Common myeloid progenitor, CD34-positive (primary cell): ENCODE measurements around the gene PRCD.

Experiments
- CTCF ChIA-PET: fragments of 350-600 bp; sonication (Branson Sonifier 250); formaldehyde crosslinking; loops from one replicate; lab custom pipeline; 2021; ENCODE audit warnings: antibody characterized with exemption; lab: Charles Lee
- POLR2A ChIA-PET: fragments of 350-600 bp; sonication (Branson Sonifier 250); formaldehyde crosslinking; loops from one replicate; lab custom pipeline; 2021; ENCODE audit warnings: antibody characterized with exemption; lab: Charles Lee
- DNase-seq, 3 donors: peaks; one replicate each; pipeline versions ENCODE4 v3.0.0 to v3.0.0-alpha.2; 2013
- H3K27ac ChIP-seq, 2 experiments: 1 replicate in 1 of 2; 2 replicates in 1 of 2; pipeline ENCODE4 v1.7.0; 2013; ENCODE audit warnings: inconsistent platforms in 2 of 2, low read length in 2 of 2, mild to moderate bottlenecking in 2 of 2, low read depth in 1 of 2, moderate library complexity in 1 of 2; ENCODE audit not compliant: severe bottlenecking in 2 of 2, insufficient read depth in 1 of 2, poor library complexity in 1 of 2
- H3K27me3 ChIP-seq, 5 experiments: replicated peaks in 2 of 5; 1 replicate in 3 of 5; 2 replicates in 2 of 5; pipeline versions ENCODE4 v1.6.1 to v1.7.0; 2013; ENCODE audit warnings: low read length in 4 of 5, mild to moderate bottlenecking in 2 of 5, moderate library complexity in 2 of 5, inconsistent platforms in 1 of 5; ENCODE audit not compliant: insufficient read depth in 5 of 5, control insufficient read depth in 4 of 5
- H3K36me3 ChIP-seq, 4 experiments: 1 replicate in 2 of 4; 2 replicates in 2 of 4; pipeline versions ENCODE4 v1.6.1 to v1.7.0; 2013; ENCODE audit warnings: low read length in 3 of 4, control low read depth in 1 of 4, mild to moderate bottlenecking in 1 of 4; ENCODE audit not compliant: control insufficient read depth in 4 of 4, insufficient read depth in 4 of 4
- H3K4me1 ChIP-seq, 4 experiments: 1 replicate in 3 of 4; 2 replicates in 1 of 4; pipeline versions ENCODE4 v1.6.1 to v1.7.1; 2013; ENCODE audit warnings: low read length in 3 of 4, mild to moderate bottlenecking in 3 of 4, control low read depth in 1 of 4, inconsistent platforms in 1 of 4, moderate library complexity in 1 of 4; ENCODE audit not compliant: control insufficient read depth in 4 of 4, insufficient read depth in 4 of 4; ENCODE audit errors: control extremely low read depth in 1 of 4
- H3K4me3 ChIP-seq, 7 experiments: 1 replicate in 4 of 7; 2 replicates in 3 of 7; pipeline versions ENCODE4 v1.5.1 to v1.7.0; 2013; ENCODE audit warnings: mild to moderate bottlenecking in 7 of 7, low read length in 6 of 7, moderate library complexity in 6 of 7, inconsistent platforms in 2 of 7, low read depth in 2 of 7, control low read depth in 1 of 7; ENCODE audit not compliant: insufficient read depth in 4 of 7, control insufficient read depth in 1 of 7; ENCODE audit errors: extremely low read depth in 1 of 7
- H3K9me3 ChIP-seq, 5 experiments: 1 replicate in 4 of 5; 2 replicates in 1 of 5; pipeline versions ENCODE4 v1.6.1 to v1.7.1; 2013; ENCODE audit warnings: low read length in 4 of 5, mild to moderate bottlenecking in 2 of 5, inconsistent platforms in 1 of 5, low read depth in 1 of 5, moderate library complexity in 1 of 5; ENCODE audit not compliant: control insufficient read depth in 4 of 5, insufficient read depth in 2 of 5; ENCODE audit errors: control extremely low read depth in 1 of 5
- WGBS: methylation state at CpG from one replicate; pipeline ENCODE4 v1.1.5; 2013; ENCODE audit not compliant: insufficient coverage; 5-methylcytosine and 5-hydroxymethylcytosine counted together

Gene PRCD

GRCh38 chr17:76536511-76537287 lies 3.1 kb upstream of the PRCD start:
- peaks cover 4 to 41% (median 23%) of the 10 kb centered on the region in 5 experiments for H3K27me3 ChIP-seq
- H3K9me3 ChIP-seq, result no peaks in the 10 kb centered on the region
- H3K36me3 ChIP-seq, result no peaks in the 10 kb centered on the region
- ChIA-PET CTCF (interaction anchor here (0.7 to 4.7 kb wide), 6 partner anchors 9 to 88 kb away, joined by 3 to 31 read pairs (median 6); no protein-coding TSS in a partner anchor), POLR2A (interaction anchor here (0.8 to 1.2 kb wide), 2 partner anchors 9 to 21 kb away, joined by 3 read pairs; no protein-coding TSS in a partner anchor)
- H3K4me1 ChIP-seq, result peaks cover 0 to 36% (median 29%) of the 10 kb centered on the region in 4 experiments
- no peak for DNase-seq
- H3K4me3 ChIP-seq, result peak overlapping the region in 4 of 7 experiments; percentile 23 to 60 (median 43)
- WGBS, result 64% methylated on average over 19 of the region's 25 CpGs
- H3K27ac ChIP-seq, result no peak overlapping the region

- H3K4me1 ChIP-seq, result peaks cover 0 to 36% (median 29%) of the 10 kb centered on the region in 4 experiments
- H3K4me3 ChIP-seq, result peak overlapping the region in 4 of 7 experiments; percentile 23 to 60 (median 43)
- H3K36me3 ChIP-seq, result no peaks in the 10 kb centered on the region
- 7% methylated on average over 22 of the region's 26 CpGs for WGBS
- ChIA-PET CTCF (interaction anchor here (1.4 to 4.7 kb wide), 4 partner anchors 9 to 50 kb away, joined by 5 to 31 read pairs (median 12); no protein-coding TSS in a partner anchor), POLR2A (no interaction called here)
- H3K27ac ChIP-seq, result no peak overlapping the region
- no peak for DNase-seq
- H3K27me3 ChIP-seq, result peaks cover 4 to 41% (median 23%) of the 10 kb centered on the region in 5 experiments
- H3K9me3 ChIP-seq, result no peaks in the 10 kb centered on the region
Observed at GRCh38 chr17:76537288-76537577, 2.6 kb upstream of the PRCD start.

- Histone ChIP-seq H3K4me1 (peaks cover 0 to 36% (median 29%) of the 10 kb centered on the region in 4 experiments), H3K27me3 (peaks cover 4 to 41% (median 23%) of the 10 kb centered on the region in 5 experiments), H3K9me3 (no peaks in the 10 kb centered on the region), H3K27ac (no peak within 1 kb of the TSS), H3K36me3 (no peaks in the 10 kb centered on the region), H3K4me3 (peak within 1 kb of the TSS in 6 of 7 experiments; percentile 10 to 63 (median 46))
- WGBS, result under 1% methylated on average over 51 of the region's 95 CpGs
- POLR2A ChIA-PET, result no interaction called here
- CTCF ChIA-PET, result interaction anchor here (1.9 to 4.2 kb wide), 3 partner anchors 15 to 49 kb away, joined by 5 to 20 read pairs (median 17); no protein-coding TSS in a partner anchor
- DNase-seq, result peak in 2 of 3 donors; percentile 75 to 79
Observed at GRCh38 chr17:76537578-76538280, 2.1 kb upstream of the PRCD start, which contains the start of gene CYGB. Gene CYGB (minus strand): TSS chr17:76537709. CDS start chr17:76537542, 167 bp downstream.

GRCh38 chr17:76538281-76538931 lies 1.4 kb upstream of the PRCD start:
- POLR2A ChIA-PET, result no interaction called here
- Histone ChIP-seq H3K4me1 (peaks cover 0 to 37% (median 29%) of the 10 kb centered on the region in 4 experiments), H3K4me3 (peak overlapping the region in 5 of 7 experiments; percentile 10 to 63 (median 48)), H3K27ac (no peak overlapping the region), H3K36me3 (no peaks in the 10 kb centered on the region), H3K27me3 (peaks cover 4 to 41% (median 23%) of the 10 kb centered on the region in 5 experiments), H3K9me3 (no peaks in the 10 kb centered on the region)
- DNase-seq, result no peak
- WGBS, result 24% methylated on average over 34 of the region's 37 CpGs
- CTCF ChIA-PET, result interaction anchor here (1.0 to 4.2 kb wide), 4 partner anchors 13 to 19 kb away, joined by 3 to 20 read pairs (median 10); no protein-coding TSS in a partner anchor

GRCh38 chr17:76538941-76539570 lies 788 bp upstream of the PRCD start:
- Histone ChIP-seq H3K4me3 (no peak overlapping the region), H3K36me3 (no peaks in the 10 kb centered on the region), H3K9me3 (no peaks in the 10 kb centered on the region), H3K27ac (no peak overlapping the region), H3K4me1 (peaks cover 0 to 44% (median 35%) of the 10 kb centered on the region in 4 experiments), H3K27me3 (peaks cover 4 to 41% (median 23%) of the 10 kb centered on the region in 5 experiments)
- POLR2A ChIA-PET, result no interaction called here
- DNase-seq, result no peak
- CTCF ChIA-PET, result interaction anchor here (1.0 to 3.9 kb wide), 6 partner anchors 10 to 18 kb away, joined by 3 to 20 read pairs (median 5); no protein-coding TSS in a partner anchor
- WGBS, result 95% methylated on average over 7 of the region's 9 CpGs
